Measurements from ENCODE around the gene CSGALNACT2. TPM values are rescaled to one million over a fixed set of nuclear protein-coding genes. Genes with fewer than 3 reads are reported as not detected.

The CSGALNACT2 gene
- total RNA-seq, 1 donor from 2014 or later, result 38.7 TPM

GRCh38 chr10:43197834-43198681 lies 59.8 kb downstream of the CSGALNACT2 start:
- Mint-ChIP-seq H3K36me3 (ENCODE audit: low read depth) (peaks cover 2% of the 10 kb centered on the region), H3K27ac (ENCODE audit: unreplicated experiment) (no peak overlapping the region), H3K4me1 (ENCODE audit: low read depth) (peaks cover 10% of the 10 kb centered on the region), H3K4me3 (ENCODE audit: unreplicated experiment) (no peak overlapping the region), H3K27me3 (ENCODE audit: low read depth) (no peaks in the 10 kb centered on the region), H3K9me3 (ENCODE audit: low read depth) (no peaks in the 10 kb centered on the region)
- DNase-seq (ENCODE audit: low spot score), result peak; percentile 85
- TF ChIP-seq CTCF (IDR thresholded peaks at IDR 0.05), result peak; percentile 57

DNA sequence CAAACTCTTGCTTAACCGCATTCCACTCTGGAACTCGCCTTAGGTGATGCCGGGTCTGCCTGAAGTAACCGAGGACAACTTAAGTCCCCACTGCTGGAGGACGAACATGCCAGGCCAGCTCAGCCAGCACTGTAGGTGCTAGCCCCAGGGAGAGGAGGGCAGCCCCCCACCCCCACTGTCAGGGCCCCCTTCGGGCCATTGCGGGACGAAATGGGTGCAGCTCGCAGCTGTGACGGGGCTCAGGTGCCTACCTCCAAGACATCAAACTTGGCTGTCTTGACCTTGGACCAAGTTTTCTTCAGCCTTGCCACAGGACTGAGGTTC lies 60.4 kb downstream of the CSGALNACT2 start:
- Mint-ChIP-seq H3K27ac (ENCODE audit: unreplicated experiment) (no peak overlapping the region), H3K27me3 (ENCODE audit: low read depth) (no peaks in the 10 kb centered on the region), H3K4me3 (ENCODE audit: unreplicated experiment) (no peak overlapping the region), H3K4me1 (ENCODE audit: low read depth) (peaks cover 10% of the 10 kb centered on the region), H3K36me3 (ENCODE audit: low read depth) (no peaks in the 10 kb centered on the region), H3K9me3 (ENCODE audit: low read depth) (no peaks in the 10 kb centered on the region)
- DNase-seq (ENCODE audit: low spot score), result no peak
- TF ChIP-seq CTCF (IDR thresholded peaks at IDR 0.05), result no peak

DNA sequence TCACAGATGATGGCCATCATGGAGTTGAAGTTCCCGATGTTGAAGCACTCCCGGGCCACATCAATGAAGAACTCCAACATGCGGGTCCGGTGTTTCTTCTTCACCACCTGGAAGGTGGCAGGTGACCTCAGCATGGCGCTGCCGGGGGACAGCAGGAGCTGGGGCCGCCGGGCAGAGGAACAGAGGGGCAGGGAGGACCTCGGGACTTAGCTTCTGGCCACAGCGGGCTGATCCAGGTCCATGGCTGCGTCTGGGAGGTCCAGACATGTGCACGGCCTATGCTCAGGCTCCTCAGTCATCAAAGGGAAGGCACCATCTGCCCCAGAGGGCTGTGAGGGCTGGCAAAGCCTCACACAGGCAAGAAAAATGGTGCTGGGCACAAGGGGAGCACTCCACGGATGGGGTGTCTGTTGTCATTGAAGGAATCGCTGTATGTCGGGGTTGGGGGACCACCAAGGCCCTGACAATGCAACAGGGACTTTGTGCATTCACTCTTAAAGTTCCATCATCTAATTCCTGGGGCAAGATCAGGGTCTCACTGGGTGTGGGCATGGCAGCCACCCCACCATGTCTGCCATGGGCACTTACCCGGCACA lies 60.9 kb downstream of the CSGALNACT2 start:
- DNase-seq (ENCODE audit: low spot score), result peak; percentile 81
- Mint-ChIP-seq H3K36me3 (ENCODE audit: low read depth) (no peaks in the 10 kb centered on the region), H3K4me3 (ENCODE audit: unreplicated experiment) (no peak overlapping the region), H3K4me1 (ENCODE audit: low read depth) (peaks cover 7% of the 10 kb centered on the region), H3K27me3 (ENCODE audit: low read depth) (no peaks in the 10 kb centered on the region), H3K27ac (ENCODE audit: unreplicated experiment) (no peak overlapping the region), H3K9me3 (ENCODE audit: low read depth) (no peaks in the 10 kb centered on the region)
- no peak for TF ChIP-seq CTCF (IDR thresholded peaks at IDR 0.05)

GRCh38 chr10:43199684-43200537 lies 61.7 kb downstream of the CSGALNACT2 start:
- DNase-seq (ENCODE audit: low spot score), result peak; percentile 79
- peaks cover 4% of the 10 kb centered on the region for H3K4me1 Mint-ChIP-seq (ENCODE audit: low read depth)
- no peak overlapping the region for H3K27ac Mint-ChIP-seq (ENCODE audit: unreplicated experiment)

More at GRCh38 chr10:43199684-43200537, 61.7 kb downstream of the CSGALNACT2 start:
- no peaks in the 10 kb centered on the region for H3K36me3 Mint-ChIP-seq (ENCODE audit: low read depth)
- H3K9me3 Mint-ChIP-seq (ENCODE audit: low read depth), result no peaks in the 10 kb centered on the region
- no peak for TF ChIP-seq CTCF (IDR thresholded peaks at IDR 0.05)
- no peaks in the 10 kb centered on the region for H3K27me3 Mint-ChIP-seq (ENCODE audit: low read depth)
- no peak overlapping the region for H3K4me3 Mint-ChIP-seq (ENCODE audit: unreplicated experiment)
